ENCODE measurements around the gene AJAP1.

Gene AJAP1

GRCh38 chr1:4820543-4820942 lies 166.1 kb downstream of the AJAP1 start:
- no peak for DNase-seq

GRCh38 chr1:4825800-4826450 lies 171.5 kb downstream of the AJAP1 start:
- Histone ChIP-seq H3K27ac (no peak overlapping the region), H3K4me3 (ENCODE audit: low read depth, low read length) (no peak overlapping the region), H3K27me3 (replicated peaks) (no peaks in the 10 kb centered on the region), H3K36me3 (replicated peaks) (no peaks in the 10 kb centered on the region)
- peak; percentile 13 for DNase-seq
- TF ChIP-seq CTCF (IDR thresholded peaks at IDR 0.05; ENCODE audit: low read depth, low read length, missing control alignments) = peak; percentile 69
- in situ Hi-C loops (cut with HindIII; ENCODE audit: low pct_ligation_motif_present, low sequenced_read_pairs) = no loop called here

More at GRCh38 chr1:4820543-4820942, 166.1 kb downstream of the AJAP1 start:
- Histone ChIP-seq H3K27me3 (replicated peaks) (no peaks in the 10 kb centered on the region), H3K36me3 (replicated peaks) (no peaks in the 10 kb centered on the region), H3K27ac (no peak overlapping the region), H3K4me3 (ENCODE audit: low read depth, low read length) (no peak overlapping the region)
- TF ChIP-seq CTCF (IDR thresholded peaks at IDR 0.05; ENCODE audit: low read depth, low read length, missing control alignments) = no peak
- in situ Hi-C loops (cut with HindIII; ENCODE audit: low pct_ligation_motif_present, low sequenced_read_pairs) = no loop called here

- no peak for TF ChIP-seq CTCF (IDR thresholded peaks at IDR 0.05; ENCODE audit: low read depth, low read length, missing control alignments)
Observed at GRCh38 chr1:4830707-4831106, 176.3 kb downstream of the AJAP1 start.

GRCh38 chr1:4836574-4836973 lies 182.2 kb downstream of the AJAP1 start:
- no peak for TF ChIP-seq CTCF (IDR thresholded peaks at IDR 0.05; ENCODE audit: low read depth, low read length, missing control alignments)
- in situ Hi-C loops (cut with HindIII; ENCODE audit: low pct_ligation_motif_present, low sequenced_read_pairs) = no loop called here
- Histone ChIP-seq H3K36me3 (replicated peaks) (no peaks in the 10 kb centered on the region), H3K4me3 (ENCODE audit: low read depth, low read length) (no peak overlapping the region), H3K27me3 (replicated peaks) (no peaks in the 10 kb centered on the region), H3K27ac (no peak overlapping the region)
- no peak for DNase-seq

More at GRCh38 chr1:4830707-4831106, 176.3 kb downstream of the AJAP1 start:
- in situ Hi-C loops (cut with HindIII; ENCODE audit: low pct_ligation_motif_present, low sequenced_read_pairs) = no loop called here
- DNase-seq = no peak
- H3K36me3 ChIP-seq (replicated peaks) = no peaks in the 10 kb centered on the region
- no peak overlapping the region for H3K27ac ChIP-seq
- no peak overlapping the region for H3K4me3 ChIP-seq (ENCODE audit: low read depth, low read length)
- no peaks in the 10 kb centered on the region for H3K27me3 ChIP-seq (replicated peaks)

- DNase-seq = no peak
- H3K4me3 ChIP-seq (ENCODE audit: low read depth, low read length) = no peak overlapping the region
- H3K36me3 ChIP-seq (replicated peaks) = no peaks in the 10 kb centered on the region
- in situ Hi-C loops (cut with HindIII; ENCODE audit: low pct_ligation_motif_present, low sequenced_read_pairs) = no loop called here
- H3K27me3 ChIP-seq (replicated peaks) = no peaks in the 10 kb centered on the region
- H3K27ac ChIP-seq = no peak overlapping the region
- no peak for TF ChIP-seq CTCF (IDR thresholded peaks at IDR 0.05; ENCODE audit: low read depth, low read length, missing control alignments)
Observed at GRCh38 chr1:4837031-4837600, 182.7 kb downstream of the AJAP1 start.
